RWPE1 (cell line): ENCODE results near the gene GPR107.
A peak's percentile ranks its signal among the peaks of the same experiment; 100 is the strongest.

ENCODE experiments used
- CTCF ChIA-PET: fragments of 350-600 bp; sonication (Branson Sonifier 250); formaldehyde crosslinking; extraction: SDS; loops from one replicate; lab custom pipeline; 2021; lab: Yijun Ruan, JAX
- POLR2A ChIA-PET: fragments of 400-600 bp; formaldehyde crosslinking; extraction: SDS; loops from one replicate; lab custom pipeline; 2020; ENCODE audit warnings: antibody characterized with exemption; ENCODE audit not compliant: low non-redundant PET; lab: Yijun Ruan, JAX
- DNase-seq: peaks from one replicate; pipeline ENCODE4 v3.0.0; 2012; ENCODE audit warnings: low spot score
- H3K27ac ChIP-seq: fragments of 450-650 bp; 2 replicates; pipeline ENCODE4 v1.5.1; 2017
- TF ChIP-seq, protein P1 (sequence below): fragments of 450-650 bp; conservative IDR thresholded peaks from 2 replicates; pipeline ENCODE4 v1.5.1; 2017; ENCODE audit warnings: low read depth, mild to moderate bottlenecking

The GPR107 gene

GRCh38 chr9:130186839-130187522 is 133.3 kb downstream of the GPR107 start:
- POLR2A ChIA-PET: no interaction called here
- CTCF ChIA-PET: interaction anchor here (0.6 to 1.9 kb wide), 9 partner anchors 12 to 1561 kb away, joined by 3 to 7 read pairs (median 4); partner anchors contain the start of gene FNBP1
- DNase-seq: peak; percentile 92
- TF ChIP-seq, protein P1, sequence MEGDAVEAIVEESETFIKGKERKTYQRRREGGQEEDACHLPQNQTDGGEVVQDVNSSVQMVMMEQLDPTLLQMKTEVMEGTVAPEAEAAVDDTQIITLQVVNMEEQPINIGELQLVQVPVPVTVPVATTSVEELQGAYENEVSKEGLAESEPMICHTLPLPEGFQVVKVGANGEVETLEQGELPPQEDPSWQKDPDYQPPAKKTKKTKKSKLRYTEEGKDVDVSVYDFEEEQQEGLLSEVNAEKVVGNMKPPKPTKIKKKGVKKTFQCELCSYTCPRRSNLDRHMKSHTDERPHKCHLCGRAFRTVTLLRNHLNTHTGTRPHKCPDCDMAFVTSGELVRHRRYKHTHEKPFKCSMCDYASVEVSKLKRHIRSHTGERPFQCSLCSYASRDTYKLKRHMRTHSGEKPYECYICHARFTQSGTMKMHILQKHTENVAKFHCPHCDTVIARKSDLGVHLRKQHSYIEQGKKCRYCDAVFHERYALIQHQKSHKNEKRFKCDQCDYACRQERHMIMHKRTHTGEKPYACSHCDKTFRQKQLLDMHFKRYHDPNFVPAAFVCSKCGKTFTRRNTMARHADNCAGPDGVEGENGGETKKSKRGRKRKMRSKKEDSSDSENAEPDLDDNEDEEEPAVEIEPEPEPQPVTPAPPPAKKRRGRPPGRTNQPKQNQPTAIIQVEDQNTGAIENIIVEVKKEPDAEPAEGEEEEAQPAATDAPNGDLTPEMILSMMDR: no peak
- peak overlapping the region; percentile 74 for H3K27ac ChIP-seq

- ChIA-PET POLR2A (no interaction called here), CTCF (interaction anchor here (0.6 to 1.9 kb wide), 3 partner anchors 12 to 1560 kb away, joined by 4 to 7 read pairs (median 6); no protein-coding TSS in a partner anchor)
- no peak for DNase-seq
- TF ChIP-seq, protein P1: no peak
- peak overlapping the region; percentile 74 for H3K27ac ChIP-seq
Measured at GRCh38 chr9:130187523-130187846, 133.8 kb downstream of the GPR107 start.

- DNase-seq: no peak
- ChIA-PET POLR2A (no interaction called here), CTCF (interaction anchor here (0.9 to 1.7 kb wide), 2 partner anchors 31 to 47 kb away, joined by 4 to 6 read pairs; no protein-coding TSS in a partner anchor)
- H3K27ac ChIP-seq: peak overlapping the region; percentile 74
- TF ChIP-seq, protein P1: no peak
Measured at GRCh38 chr9:130188860-130189481, 135.3 kb downstream of the GPR107 start.
